UCSD-AML1 (cell line): ENCODE measurements around the gene SH3BGRL2.
"Not testable (repeated sequence)": the region's sequence is repeated elsewhere in the genome, so short reads cannot be mapped to it uniquely, and the experiment has no call there.

ENCODE experiments used
- DNase-seq: peaks from one replicate; lab custom pipeline; 2025; ENCODE audit not compliant: unreplicated experiment; lab: John Stamatoyannopoulos, UW

Gene SH3BGRL2

GRCh38 chr6:79613912-79614311 is 17.2 kb upstream of the SH3BGRL2 start:
- DNase-seq = no peak

- no peak for DNase-seq
These were observed 16.5 kb upstream of the SH3BGRL2 start for GRCh38 chr6:79614326-79615305.

GRCh38 chr6:79617518-79617941 is 13.6 kb upstream of the SH3BGRL2 start:
- no peak for DNase-seq

- DNase-seq = not testable (repeated sequence)
These were observed 12.7 kb upstream of the SH3BGRL2 start for GRCh38 chr6:79618425-79618824.

GRCh38 chr6:79621579-79621978 is 9.6 kb upstream of the SH3BGRL2 start:
- DNase-seq = no peak

- DNase-seq = no peak
These were observed 8.8 kb upstream of the SH3BGRL2 start for GRCh38 chr6:79622364-79622763.

- DNase-seq = no peak
These were observed 8.0 kb upstream of the SH3BGRL2 start for GRCh38 chr6:79623106-79623505.

GRCh38 chr6:79625746-79626145 is 5.4 kb upstream of the SH3BGRL2 start:
- DNase-seq = no peak

- DNase-seq = no peak
These were observed 4.3 kb upstream of the SH3BGRL2 start for GRCh38 chr6:79626811-79627210.

GRCh38 chr6:79627422-79627821 is 3.7 kb upstream of the SH3BGRL2 start:
- DNase-seq = no peak

GRCh38 chr6:79628466-79629288 is 2.5 kb upstream of the SH3BGRL2 start:
- no peak for DNase-seq

GRCh38 chr6:79630380-79630882 is 698 bp upstream of the SH3BGRL2 start:
- DNase-seq = no peak

- no peak for DNase-seq
These were observed 604 bp downstream of the SH3BGRL2 start for GRCh38 chr6:79631693-79632172.

GRCh38 chr6:79632580-79632979 is 1.5 kb downstream of the SH3BGRL2 start:
- no peak for DNase-seq

- no peak for DNase-seq
These were observed 3.5 kb downstream of the SH3BGRL2 start for GRCh38 chr6:79634491-79635231.

- no peak for DNase-seq
These were observed 4.1 kb downstream of the SH3BGRL2 start for GRCh38 chr6:79635232-79635543.

- DNase-seq = no peak
These were observed 5.5 kb downstream of the SH3BGRL2 start for GRCh38 chr6:79636673-79637072.

- no peak for DNase-seq
These were observed 9.3 kb downstream of the SH3BGRL2 start for GRCh38 chr6:79640146-79641111.

GRCh38 chr6:79646006-79646405 is 14.9 kb downstream of the SH3BGRL2 start:
- no peak for DNase-seq

- DNase-seq = no peak
These were observed 15.4 kb downstream of the SH3BGRL2 start for GRCh38 chr6:79646561-79646960.
